NCI-H526 treated with DMSO at 0.1 percent for 48 hours (cell line): ENCODE measurements around the gene RNF121.
A peak's percentile ranks its signal among the peaks of the same experiment; 100 is the strongest.

ENCODE experiments used
- DNase-seq: peaks from one replicate; lab custom pipeline; 2025; lab: John Stamatoyannopoulos, UW

Gene RNF121

GRCh38 chr11:71935338-71935925 lies 6.6 kb downstream of the RNF121 start:
- DNase-seq, result no peak

DNA sequence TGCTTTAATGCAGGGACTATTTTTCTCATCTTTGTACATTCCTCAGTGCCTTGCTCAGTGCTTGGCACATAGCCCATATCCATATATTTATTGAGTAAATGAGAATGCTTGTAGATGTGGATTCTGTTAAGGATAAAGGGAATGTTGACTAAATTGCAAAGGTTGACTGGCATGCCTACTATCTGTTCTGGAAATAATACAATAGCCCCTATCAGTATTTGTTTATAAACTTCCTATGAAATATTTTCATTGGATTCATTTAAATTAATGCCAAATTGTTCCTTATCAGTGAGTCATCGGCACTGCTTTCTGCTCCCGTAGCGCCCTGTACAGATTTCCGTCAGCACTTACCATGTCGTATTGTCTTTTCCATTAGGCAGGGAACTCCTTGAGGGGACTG lies 8.0 kb downstream of the RNF121 start:
- DNase-seq, result no peak

DNA sequence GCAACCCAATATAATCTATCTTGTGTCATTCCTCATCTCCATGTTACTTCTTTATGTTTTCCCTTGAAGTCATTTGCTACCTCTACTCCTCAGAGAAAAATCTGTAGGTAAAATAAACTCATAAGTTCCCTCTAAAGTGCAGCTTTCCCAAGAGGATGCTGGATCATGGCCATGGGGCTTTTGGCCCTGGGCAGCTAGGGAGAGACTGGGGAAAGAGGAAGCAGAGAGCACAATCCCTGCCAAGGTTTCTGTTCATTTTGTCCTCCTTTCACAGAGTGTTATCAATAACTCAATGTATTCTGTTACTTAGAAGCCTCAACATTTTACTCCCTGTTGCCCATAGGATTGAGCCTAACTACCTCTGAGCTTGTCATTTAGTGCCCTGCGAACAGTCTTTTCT lies 9.0 kb downstream of the RNF121 start:
- DNase-seq, result no peak

DNA sequence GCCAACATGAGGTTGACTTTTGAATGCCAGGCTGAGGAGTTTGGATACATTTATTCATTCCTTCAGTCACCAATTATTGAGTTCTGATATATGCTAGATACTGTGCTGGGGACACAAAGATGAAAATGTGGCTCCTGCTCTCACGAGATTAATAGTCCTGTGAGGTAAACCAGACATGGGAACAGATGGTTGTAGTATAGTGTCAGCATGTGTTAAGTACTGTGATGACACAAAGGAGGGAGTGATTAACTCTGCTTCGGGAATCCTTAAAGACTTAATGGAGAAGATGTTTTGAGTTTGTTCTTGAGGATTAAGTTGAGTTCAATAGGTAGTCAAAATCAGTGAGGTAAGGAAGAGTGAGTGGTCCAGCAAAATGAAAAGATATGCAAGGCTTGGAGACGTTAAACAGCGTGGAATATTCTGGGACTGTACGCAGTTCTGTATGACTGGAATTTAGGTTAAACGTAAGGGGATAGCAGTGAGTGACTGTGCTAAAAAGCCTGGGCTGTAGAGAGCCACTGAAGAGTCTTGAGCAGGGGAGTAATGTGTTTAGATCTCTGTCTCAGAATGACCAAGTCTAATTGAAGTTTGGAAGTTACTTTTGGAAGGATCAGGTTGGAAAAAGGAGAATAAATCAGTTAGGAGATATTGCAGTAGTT lies 11.8 kb downstream of the RNF121 start:
- no peak for DNase-seq

DNA sequence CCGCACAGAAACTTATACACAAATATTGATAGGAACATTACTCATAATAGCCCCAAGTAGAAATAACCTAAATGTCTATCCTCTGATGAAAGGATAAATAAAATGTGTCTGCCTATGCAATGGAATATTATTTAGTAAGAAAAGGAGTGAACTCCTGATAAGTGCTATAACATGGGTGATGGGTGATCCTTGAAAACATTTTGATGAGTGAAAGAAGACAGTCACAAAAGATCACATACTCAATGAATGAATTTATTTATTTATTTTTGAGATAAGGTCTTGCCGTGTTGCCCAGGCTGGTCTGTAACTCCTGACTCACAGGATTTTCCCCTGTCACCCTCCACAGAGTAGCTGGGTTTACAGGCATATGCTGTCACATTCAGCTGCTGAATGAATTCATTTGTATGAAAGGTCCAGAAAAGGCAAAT lies 17.3 kb downstream of the RNF121 start:
- DNase-seq, result no peak

DNA sequence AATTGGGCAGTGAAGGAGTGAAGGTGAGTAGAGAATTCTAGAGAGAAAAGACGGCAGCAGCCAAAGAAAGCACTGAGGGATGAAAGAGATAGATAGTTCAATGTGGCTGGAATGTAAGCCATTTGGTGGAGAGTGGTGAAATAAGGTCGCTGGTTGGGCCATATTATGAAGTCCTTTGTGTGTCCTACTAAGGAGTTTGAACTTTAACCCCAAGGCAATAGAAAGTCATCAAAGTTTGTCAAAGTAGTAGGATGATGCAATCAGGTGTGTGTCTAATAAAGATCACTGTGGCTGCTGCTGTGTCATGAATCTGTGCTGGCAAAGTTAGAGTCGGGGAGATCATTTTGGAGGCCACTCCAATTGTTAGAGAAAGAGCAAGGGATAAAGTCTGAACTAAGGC lies 18.7 kb downstream of the RNF121 start:
- DNase-seq, result no peak

DNA sequence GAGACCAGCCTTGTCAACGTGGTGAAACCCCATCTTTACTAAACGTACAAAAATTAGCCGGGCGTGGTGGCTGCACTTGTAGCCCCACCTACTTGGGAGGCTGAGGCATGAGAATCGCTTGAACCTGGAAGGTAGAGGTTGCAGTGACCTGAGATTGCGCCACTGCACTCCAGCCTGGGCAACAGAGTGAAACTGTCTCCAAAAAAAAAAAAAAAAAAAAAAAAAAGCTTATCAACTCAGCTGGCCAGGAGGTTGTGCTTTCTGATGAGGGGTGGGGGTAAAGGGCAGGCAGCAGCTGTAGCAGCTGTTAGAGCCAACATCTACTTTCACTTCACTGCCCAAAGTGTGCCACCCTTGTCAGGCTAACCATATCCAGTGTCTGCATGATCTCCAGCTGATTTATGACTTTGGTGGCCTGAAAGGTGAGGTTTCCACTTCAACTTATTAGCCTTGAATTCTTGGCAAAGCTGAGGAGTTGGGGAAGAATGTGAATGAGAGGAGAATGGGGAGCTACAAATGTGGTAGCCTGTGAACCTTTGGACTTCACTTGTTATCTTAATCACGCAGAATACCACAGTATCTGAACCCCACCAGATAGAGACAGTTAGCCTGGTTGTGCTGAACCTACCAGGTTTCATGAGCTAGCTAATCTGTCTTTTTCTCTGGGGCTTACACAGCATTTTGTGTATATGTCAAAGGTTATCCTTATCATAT lies 19.6 kb downstream of the RNF121 start:
- DNase-seq, result no peak

- DNase-seq, result no peak
Observed at GRCh38 chr11:71949034-71949433, 20.2 kb downstream of the RNF121 start.

- peak; percentile 97 for DNase-seq
Observed at GRCh38 chr11:71951741-71952310, 23.0 kb downstream of the RNF121 start.

GRCh38 chr11:71955898-71956456 lies 27.1 kb downstream of the RNF121 start:
- no peak for DNase-seq

DNA sequence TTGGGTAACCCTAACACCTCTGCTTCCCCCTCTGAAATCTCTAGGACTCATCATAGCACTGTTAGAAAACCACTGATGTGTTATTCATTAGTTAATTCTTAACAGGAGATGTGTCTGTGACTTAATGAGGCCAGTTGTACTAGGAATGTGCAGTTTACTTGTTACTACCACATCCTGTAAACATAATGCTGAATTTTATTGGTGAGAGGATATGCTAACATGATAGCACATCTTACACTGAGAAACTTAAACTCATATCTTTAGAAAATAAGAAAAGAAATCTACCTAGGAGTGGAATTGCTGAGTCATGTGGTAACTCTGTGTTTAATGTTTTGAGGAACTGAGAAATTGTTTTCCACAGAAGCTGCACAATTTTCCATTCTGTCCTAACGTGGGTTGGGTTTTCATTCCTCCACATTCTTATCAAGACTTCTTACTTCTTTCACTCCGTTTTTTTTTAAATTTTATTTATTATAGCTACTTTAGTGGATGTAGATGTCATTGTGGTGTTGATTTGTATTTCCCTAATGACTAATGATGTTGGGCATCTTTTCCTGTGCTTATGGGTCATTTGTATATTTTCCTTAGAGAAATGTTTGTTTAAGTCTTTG lies 33.7 kb downstream of the RNF121 start:
- no peak for DNase-seq

DNA sequence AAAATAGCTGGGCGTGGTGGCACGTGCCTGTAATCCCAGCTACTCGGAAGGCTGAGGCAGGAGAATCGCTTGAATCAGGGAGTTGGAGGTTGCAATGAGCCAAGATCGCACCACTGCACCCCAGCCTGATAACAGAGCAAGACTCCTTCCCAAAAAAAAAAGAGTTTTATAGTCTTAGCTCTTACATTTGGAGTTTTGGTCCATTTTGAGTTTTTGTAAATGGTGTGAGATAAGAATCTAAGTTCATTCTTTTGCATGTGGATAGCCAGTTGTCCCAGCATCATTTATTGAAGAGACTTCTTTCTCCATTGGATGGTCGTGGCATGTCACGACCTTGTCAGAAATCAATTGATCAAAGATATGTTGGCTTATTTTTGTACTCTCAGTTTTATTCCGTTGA lies 34.6 kb downstream of the RNF121 start:
- no peak for DNase-seq

DNA sequence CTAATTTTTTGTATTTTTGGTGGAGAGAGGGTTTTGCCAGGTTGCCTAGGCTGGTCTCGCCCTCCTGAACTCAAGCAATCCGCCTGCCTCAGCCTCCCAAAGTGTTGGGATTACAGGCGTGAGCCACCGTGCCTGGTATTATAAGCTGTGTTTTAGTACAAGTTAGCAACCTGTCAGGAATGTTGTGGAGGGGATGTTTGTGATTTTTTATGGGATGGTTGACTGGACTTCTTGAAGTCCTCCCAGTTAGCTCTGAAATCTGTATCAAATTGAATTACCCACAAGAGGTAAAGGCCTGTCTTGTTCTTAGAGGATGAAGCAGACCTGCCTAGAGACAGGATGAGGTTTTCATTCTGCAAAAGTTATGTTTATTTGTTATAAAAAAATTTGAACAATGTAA lies 35.8 kb downstream of the RNF121 start:
- DNase-seq, result no peak

DNA sequence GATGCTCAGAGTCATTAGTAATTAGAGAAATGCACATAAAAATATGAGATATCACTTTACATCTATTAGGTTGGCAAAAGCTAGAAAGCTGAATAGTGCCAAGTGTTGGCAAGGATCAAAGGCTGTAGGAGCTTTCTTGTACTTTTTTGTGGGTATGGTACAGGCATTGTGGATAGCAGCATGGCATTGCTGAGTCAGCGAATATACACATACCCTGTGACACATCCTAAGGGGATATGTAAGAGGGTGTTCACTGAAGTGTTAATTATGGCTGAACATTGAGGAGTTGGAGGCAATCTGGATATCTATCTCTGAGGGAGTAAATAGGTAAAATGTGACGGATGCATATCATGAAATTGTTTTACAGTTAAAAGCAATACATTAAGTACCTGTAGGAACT lies 42.8 kb downstream of the RNF121 start:
- no peak for DNase-seq

- no peak for DNase-seq
Observed at GRCh38 chr11:71976551-71976950, 47.7 kb downstream of the RNF121 start.

DNA sequence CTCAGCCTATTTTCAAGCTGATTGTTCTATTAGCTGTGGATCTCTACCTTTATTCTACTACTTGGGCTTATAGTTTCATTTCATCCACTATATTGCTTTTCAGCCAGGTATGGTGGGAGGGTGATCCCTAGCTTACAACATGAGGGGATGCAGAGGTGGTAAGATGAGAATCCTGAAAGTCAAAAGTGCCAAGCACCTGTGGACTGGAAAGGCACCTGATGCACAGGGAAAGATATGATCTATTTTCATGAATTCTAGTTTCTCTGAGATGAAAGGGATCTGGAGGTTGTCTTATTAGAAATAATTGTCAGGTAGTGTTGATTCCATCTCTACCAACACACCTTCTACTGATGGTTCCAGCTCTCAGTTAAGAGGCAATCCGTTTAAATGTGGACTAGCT lies 48.2 kb downstream of the RNF121 start:
- DNase-seq, result no peak

- peak; percentile 46 for DNase-seq
Observed at GRCh38 chr11:71977743-71978418, 49.0 kb downstream of the RNF121 start.

- DNase-seq, result no peak
Observed at GRCh38 chr11:71979094-71979493, 50.2 kb downstream of the RNF121 start.

GRCh38 chr11:71979602-71980001 lies 50.8 kb downstream of the RNF121 start:
- no peak for DNase-seq

DNA sequence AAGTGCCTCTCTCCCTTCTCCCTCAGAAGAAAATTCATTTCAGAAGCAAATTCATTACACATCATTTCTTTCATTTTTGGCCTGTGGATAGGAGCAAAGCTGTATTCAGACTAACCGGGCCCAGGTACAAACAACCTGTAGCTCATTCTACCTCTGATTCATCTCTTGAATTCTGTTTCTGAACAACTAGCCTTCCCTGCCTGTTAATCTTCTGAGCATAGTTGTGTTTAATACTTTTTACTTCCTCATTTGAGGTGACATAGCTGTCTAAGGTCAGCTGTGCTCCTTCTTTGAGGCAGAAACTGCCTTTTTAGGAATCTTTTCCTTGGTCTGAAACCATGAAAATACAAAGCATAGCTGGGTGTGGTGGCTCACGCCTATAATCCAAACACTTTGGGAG lies 57.3 kb downstream of the RNF121 start:
- DNase-seq, result no peak

- DNase-seq, result no peak
Observed at GRCh38 chr11:71987521-71987920, 58.7 kb downstream of the RNF121 start.

DNA sequence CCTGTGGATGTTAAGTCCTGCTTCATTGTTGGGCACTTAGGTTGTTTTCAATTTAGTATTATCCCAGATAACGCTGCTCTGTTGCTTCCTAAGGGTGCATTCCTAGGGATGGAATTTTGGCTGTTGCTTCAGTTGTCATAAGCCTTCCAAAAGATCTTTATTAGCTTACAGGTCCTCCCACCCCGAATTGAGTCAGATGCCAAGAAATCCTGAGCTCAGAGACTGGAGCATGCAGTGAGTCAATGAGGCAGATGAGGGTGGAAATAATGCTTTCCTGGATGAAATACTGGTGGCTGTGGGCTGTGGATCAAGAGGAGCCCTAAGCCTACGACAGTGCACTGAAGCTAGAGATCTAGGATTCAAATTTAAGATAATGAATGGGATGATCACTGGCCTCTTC lies 59.2 kb downstream of the RNF121 start:
- DNase-seq, result no peak
